Mesenchymal stem cell (in vitro differentiated cells and primary cell): ENCODE measurements around the gene C10orf105.

ENCODE experiments used
- DNase-seq: peaks from one replicate; pipeline ENCODE4 v3.0.0-alpha.2; 2013
- H2AFZ ChIP-seq: one replicate; pipeline ENCODE4 v1.6.1; 2013; ENCODE audit warnings: low read depth, mild to moderate bottlenecking, control low read depth, inconsistent platforms, low read length, moderate library complexity
- H2AK5ac ChIP-seq: 2 replicates; pipeline ENCODE4 v1.6.1; 2013; ENCODE audit warnings: low read length, moderate library complexity, mild to moderate bottlenecking, inconsistent platforms; ENCODE audit not compliant: severe bottlenecking
- H2BK120ac ChIP-seq: one replicate; pipeline ENCODE4 v1.6.1; 2013; ENCODE audit warnings: low read depth, mild to moderate bottlenecking, inconsistent platforms, low read length, moderate library complexity
- H2BK12ac ChIP-seq, 2 experiments: one replicate each; pipeline ENCODE4 v1.6.1; 2013; ENCODE audit warnings: inconsistent platforms in 2 of 2, low read length in 2 of 2, mild to moderate bottlenecking in 2 of 2, moderate library complexity in 2 of 2, control low read depth in 1 of 2
- H2BK15ac ChIP-seq: one replicate; pipeline ENCODE4 v1.6.1; 2013; ENCODE audit warnings: mild to moderate bottlenecking, low read depth, inconsistent platforms; ENCODE audit not compliant: poor library complexity, severe bottlenecking
- H2BK5ac ChIP-seq: 2 replicates; pipeline ENCODE4 v1.6.1; 2013; ENCODE audit warnings: low read depth, mild to moderate bottlenecking, low read length, control low read depth, inconsistent platforms; ENCODE audit not compliant: poor library complexity, severe bottlenecking
- H3K14ac ChIP-seq, 2 experiments: one replicate each; pipeline ENCODE4 v1.6.1; 2013; ENCODE audit warnings: inconsistent platforms in 2 of 2, low read length in 2 of 2, control low read depth in 1 of 2, mild to moderate bottlenecking in 1 of 2, moderate library complexity in 1 of 2
- H3K18ac ChIP-seq, 2 experiments: one replicate each; pipeline ENCODE4 v1.6.1; 2013; ENCODE audit warnings: inconsistent platforms in 2 of 2, low read length in 2 of 2, control low read depth in 1 of 2, low read depth in 1 of 2, mild to moderate bottlenecking in 1 of 2
- H3K23ac ChIP-seq, 2 experiments: one replicate each; pipeline ENCODE4 v1.6.1; 2013; ENCODE audit warnings: inconsistent platforms in 2 of 2, low read length in 2 of 2, mild to moderate bottlenecking in 2 of 2, moderate library complexity in 2 of 2, control low read depth in 1 of 2
- H3K27ac ChIP-seq: 2 replicates; pipeline ENCODE4 v1.5.1; 2013; ENCODE audit warnings: mild to moderate bottlenecking, moderate library complexity, low read length, control low read depth, inconsistent platforms; ENCODE audit not compliant: poor library complexity, severe bottlenecking
- H3K27me3 ChIP-seq, 2 experiments: 2 replicates each; pipeline versions ENCODE4 v1.6.1 to v1.7.0; 2013; ENCODE audit warnings: low read length in 2 of 2, mild to moderate bottlenecking in 2 of 2, moderate library complexity in 2 of 2, control low read depth in 1 of 2, inconsistent platforms in 1 of 2; ENCODE audit not compliant: control insufficient read depth in 1 of 2, insufficient read depth in 1 of 2
- H3K36me3 ChIP-seq, 2 experiments: 2 replicates each; pipeline versions ENCODE4 v1.6.1 to v1.7.0; 2013; ENCODE audit warnings: low read length in 2 of 2, control low read depth in 1 of 2, inconsistent platforms in 1 of 2, low read depth in 1 of 2, mild to moderate bottlenecking in 1 of 2; ENCODE audit not compliant: insufficient read depth in 2 of 2, control insufficient read depth in 1 of 2
- H3K4ac ChIP-seq, 2 experiments: one replicate each; pipeline ENCODE4 v1.6.1; 2013; ENCODE audit warnings: inconsistent platforms in 2 of 2, low read length in 2 of 2, mild to moderate bottlenecking in 2 of 2, moderate library complexity in 2 of 2, control low read depth in 1 of 2, low read depth in 1 of 2
- H3K4me1 ChIP-seq: 2 replicates; pipeline ENCODE4 v1.6.1; 2013; ENCODE audit warnings: low read depth, low read length, control low read depth; ENCODE audit not compliant: control insufficient read depth, insufficient read depth
- H3K4me2 ChIP-seq: 2 replicates; pipeline ENCODE4 v1.6.1; 2013; ENCODE audit warnings: low read length, mild to moderate bottlenecking, inconsistent platforms; ENCODE audit not compliant: poor library complexity, severe bottlenecking
- H3K4me3 ChIP-seq, 2 experiments: 2 replicates each; pipeline versions ENCODE4 v1.5.1 to v1.7.0; 2013; ENCODE audit warnings: low read length in 2 of 2, mild to moderate bottlenecking in 2 of 2, control low read depth in 1 of 2, low read depth in 1 of 2; ENCODE audit not compliant: insufficient read depth in 1 of 2
- H3K79me1 ChIP-seq: replicated peaks from 2 replicates; pipeline ENCODE4 v1.6.1; 2013; ENCODE audit warnings: mild to moderate bottlenecking, control low read depth, low read length, inconsistent platforms; ENCODE audit not compliant: poor library complexity, severe bottlenecking
- H3K9ac ChIP-seq: 2 replicates; pipeline ENCODE4 v1.7.0; 2013; ENCODE audit warnings: mild to moderate bottlenecking, low read length, moderate library complexity
- H3K9me3 ChIP-seq: 2 replicates; pipeline ENCODE4 v1.7.0; 2013; ENCODE audit warnings: mild to moderate bottlenecking, low read length; ENCODE audit not compliant: control insufficient read depth
- H4K8ac ChIP-seq: one replicate; pipeline ENCODE4 v1.6.1; 2013; ENCODE audit warnings: inconsistent platforms, mild to moderate bottlenecking, low read length, moderate library complexity
- H4K91ac ChIP-seq: one replicate; pipeline ENCODE4 v1.6.1; 2013; ENCODE audit warnings: mild to moderate bottlenecking, low read length, inconsistent platforms
- WGBS: methylation state at CpG from one replicate; pipeline ENCODE4 v1.1.7; 2013; ENCODE audit warnings: mixed read lengths; 5-methylcytosine and 5-hydroxymethylcytosine counted together

The C10orf105 gene

DNA sequence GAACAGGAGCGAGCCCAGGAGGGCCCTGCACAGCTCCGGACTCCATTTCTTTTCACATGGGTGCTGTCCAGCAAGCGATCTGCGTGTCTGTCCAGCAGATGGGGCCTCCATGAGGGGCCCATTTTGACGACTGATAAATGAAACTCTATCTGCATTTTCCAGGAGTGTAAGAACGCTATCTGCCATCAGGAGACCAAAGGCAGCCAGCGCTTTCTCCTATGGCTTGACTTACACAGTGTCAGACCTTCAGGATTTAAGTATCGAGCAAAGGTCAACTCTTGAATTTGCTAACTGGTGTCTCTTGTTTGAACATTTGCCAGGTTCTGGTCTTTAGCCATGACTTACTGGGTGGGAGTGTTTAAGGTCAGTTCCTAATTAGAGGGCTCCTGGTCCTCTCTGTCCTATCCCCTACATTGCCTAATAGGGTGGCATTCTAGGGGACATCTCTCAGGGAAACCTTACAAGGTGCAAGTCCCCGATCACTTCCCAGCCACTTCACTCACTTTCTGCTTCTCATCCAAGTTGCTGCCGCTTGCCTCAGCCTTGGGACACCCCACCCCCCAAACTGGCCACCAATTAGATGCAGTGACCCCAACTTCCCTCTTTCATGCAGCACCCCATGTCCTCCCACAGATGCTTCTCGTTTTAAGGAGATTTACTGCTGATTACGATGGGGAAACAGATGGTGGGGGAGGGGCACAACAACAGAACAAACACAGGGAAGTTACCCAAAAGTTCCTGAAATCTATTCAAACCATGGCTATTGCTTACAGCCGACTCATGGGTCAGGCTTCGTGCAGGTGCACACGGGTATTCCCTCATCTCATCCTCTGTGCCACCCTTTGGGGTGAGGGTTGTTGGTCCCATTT, 33.7 kb upstream of the C10orf105 start:
- no peak overlapping the region for H3K27ac ChIP-seq
- no peak overlapping the region for H4K91ac ChIP-seq

DNA sequence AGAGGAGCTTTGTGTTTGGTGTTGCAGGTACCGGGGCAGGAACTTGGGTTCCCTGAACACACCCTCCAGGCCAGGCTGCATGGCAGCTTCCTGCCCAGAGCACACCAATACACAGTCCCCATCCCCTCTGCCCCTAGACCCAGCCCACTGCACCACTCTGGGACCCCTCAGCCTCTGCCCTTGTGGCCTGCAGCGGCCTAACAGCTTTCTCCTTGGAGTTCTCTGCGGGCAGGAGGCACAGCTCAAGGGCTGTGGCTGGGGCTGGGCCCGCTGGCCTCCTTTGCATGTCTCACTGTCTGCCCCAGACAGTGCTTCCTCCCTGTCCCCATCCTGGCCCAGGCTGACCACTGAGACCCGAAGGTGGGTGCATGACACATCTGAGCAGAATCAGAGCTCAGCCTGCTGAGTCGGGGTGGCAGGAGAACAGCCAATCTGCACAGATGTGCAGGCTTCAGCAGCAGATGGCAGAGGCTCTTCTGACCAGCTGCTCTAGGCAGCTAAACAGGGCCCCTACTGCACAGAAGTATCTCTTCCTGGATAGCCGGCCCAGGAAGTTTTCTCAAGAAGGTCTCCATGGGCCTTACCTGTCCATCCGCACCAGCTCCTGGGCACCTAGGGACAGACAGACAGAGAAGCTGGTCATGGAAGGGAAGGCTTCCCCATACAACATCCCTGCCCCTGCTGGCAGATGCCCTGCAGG, 33.0 kb upstream of the C10orf105 start:
- 83% methylated on average over 8 of the region's 8 CpGs for WGBS
- H2AFZ ChIP-seq, result no peak overlapping the region

More for the DNA sequence above, 33.7 kb upstream of the C10orf105 start:
- H2AK5ac ChIP-seq, result no peak overlapping the region
- H2BK12ac ChIP-seq, result no peak overlapping the region
- H3K9me3 ChIP-seq, result no peaks in the 10 kb centered on the region
- no peak overlapping the region for H2BK5ac ChIP-seq
- H4K8ac ChIP-seq, result no peak overlapping the region
- 76% methylated on average over 15 of the region's 15 CpGs for WGBS
- peaks cover 2 to 66% of the 10 kb centered on the region in 2 experiments for H3K27me3 ChIP-seq
- no peak overlapping the region for H3K4me3 ChIP-seq
- H3K4me1 ChIP-seq, result peaks cover 4% of the 10 kb centered on the region
- DNase-seq, result no peak
- no peak overlapping the region for H2BK15ac ChIP-seq
- no peak overlapping the region for H3K23ac ChIP-seq
- H3K4me2 ChIP-seq, result no peak overlapping the region
- no peaks in the 10 kb centered on the region for H3K79me1 ChIP-seq
- H3K18ac ChIP-seq, result no peak overlapping the region
- no peak overlapping the region for H2AFZ ChIP-seq
- H3K36me3 ChIP-seq, result peaks cover 0 to 26% of the 10 kb centered on the region in 2 experiments
- no peak overlapping the region for H3K9ac ChIP-seq
- no peak overlapping the region for H2BK120ac ChIP-seq
- peak overlapping the region in 1 of 2 experiments; percentile 77 for H3K14ac ChIP-seq
- H3K4ac ChIP-seq, result no peak overlapping the region

DNA sequence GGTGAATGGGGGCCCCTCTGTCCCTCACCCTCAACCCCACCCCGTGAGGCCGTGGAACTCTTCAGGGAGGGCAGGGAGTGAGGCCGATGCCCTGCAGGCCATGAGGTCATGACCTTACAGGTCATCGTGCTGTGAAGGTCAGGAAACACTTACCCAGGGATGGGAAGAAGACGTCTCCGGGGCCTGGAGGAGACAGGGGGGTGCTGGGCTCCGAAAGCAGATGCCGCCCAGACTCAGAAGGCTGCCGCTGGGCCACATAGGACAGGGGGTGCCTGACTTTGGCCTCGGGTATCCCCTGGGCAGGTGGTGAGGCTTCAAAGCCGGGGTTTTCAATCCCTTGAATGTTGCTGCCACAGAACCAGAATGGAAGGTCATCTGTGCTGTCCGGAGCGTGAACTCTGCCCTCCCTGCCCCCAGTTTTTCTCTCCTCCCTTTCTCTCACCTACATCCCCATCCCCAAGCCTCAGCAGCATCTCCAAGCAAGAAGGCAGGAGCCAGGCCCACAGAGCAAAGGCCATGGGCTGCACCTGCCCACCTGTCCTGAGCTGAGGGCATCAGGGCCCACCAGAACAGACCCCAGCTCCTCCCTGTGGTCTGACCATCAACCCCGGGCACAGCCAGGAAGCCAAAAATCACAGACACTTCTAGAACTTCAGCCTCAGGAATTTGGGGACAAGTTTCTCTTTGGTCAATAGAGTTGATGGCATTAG, 32.1 kb upstream of the C10orf105 start:
- DNase-seq, result no peak
- 70% methylated on average over 14 of the region's 14 CpGs for WGBS
- Histone ChIP-seq H3K27me3 (peaks cover 2 to 57% of the 10 kb centered on the region in 2 experiments), H3K27ac (no peak overlapping the region), H2AFZ (no peak overlapping the region), H3K23ac (no peak overlapping the region), H4K8ac (no peak overlapping the region), H3K79me1 (no peaks in the 10 kb centered on the region), H2BK15ac (no peak overlapping the region), H2BK120ac (no peak overlapping the region), H3K9me3 (no peaks in the 10 kb centered on the region), H3K14ac (no peak overlapping the region), H2BK5ac (no peak overlapping the region), H4K91ac (no peak overlapping the region), H3K4me2 (no peak overlapping the region), H3K18ac (no peak overlapping the region), H3K36me3 (peaks cover 0 to 22% of the 10 kb centered on the region in 2 experiments), H3K4me1 (peaks cover 2% of the 10 kb centered on the region), H2BK12ac (no peak overlapping the region), H3K9ac (no peak overlapping the region), H3K4me3 (no peak overlapping the region), H2AK5ac (no peak overlapping the region), H3K4ac (no peak overlapping the region)

More for the DNA sequence above, 33.0 kb upstream of the C10orf105 start:
- H3K18ac ChIP-seq, result no peak overlapping the region
- no peak overlapping the region for H3K9ac ChIP-seq
- no peak overlapping the region for H4K91ac ChIP-seq
- DNase-seq, result no peak
- no peak overlapping the region for H2BK120ac ChIP-seq
- no peak overlapping the region for H2BK15ac ChIP-seq
- no peak overlapping the region for H3K4ac ChIP-seq
- peak overlapping the region in 1 of 2 experiments; percentile 77 for H3K14ac ChIP-seq
- no peak overlapping the region for H3K4me2 ChIP-seq
- H3K9me3 ChIP-seq, result no peaks in the 10 kb centered on the region
- H3K79me1 ChIP-seq, result no peaks in the 10 kb centered on the region
- H3K4me3 ChIP-seq, result no peak overlapping the region
- H2AK5ac ChIP-seq, result no peak overlapping the region
- no peak overlapping the region for H4K8ac ChIP-seq
- peaks cover 4% of the 10 kb centered on the region for H3K4me1 ChIP-seq
- peaks cover 0 to 22% of the 10 kb centered on the region in 2 experiments for H3K36me3 ChIP-seq
- no peak overlapping the region for H3K23ac ChIP-seq
- H2BK5ac ChIP-seq, result no peak overlapping the region
- H3K27ac ChIP-seq, result no peak overlapping the region
- peaks cover 2 to 63% of the 10 kb centered on the region in 2 experiments for H3K27me3 ChIP-seq
- H2BK12ac ChIP-seq, result no peak overlapping the region
